H9 (cell line): ENCODE measurements around the gene DTD1. TPM values are rescaled to one million over a fixed set of nuclear protein-coding genes. Genes with fewer than 3 reads are reported as not detected.

Source experiments
- DNase-seq: peaks from one replicate; pipeline ENCODE4 v3.0.0-alpha.2; 2017
- H2AFZ ChIP-seq: one replicate; pipeline ENCODE4 v1.6.1; 2013; ENCODE audit warnings: mild to moderate bottlenecking, low read length, control low read depth, moderate library complexity
- H2AK5ac ChIP-seq: 2 replicates; pipeline ENCODE4 v1.6.1; 2013; ENCODE audit warnings: low read length, control low read depth, mixed read lengths; ENCODE audit not compliant: insufficient read length
- H2BK120ac ChIP-seq: one replicate; pipeline ENCODE4 v1.6.1; 2013; ENCODE audit warnings: low read depth, mild to moderate bottlenecking, low read length, control low read depth, inconsistent platforms; ENCODE audit not compliant: poor library complexity, severe bottlenecking
- H2BK12ac ChIP-seq: 2 replicates; pipeline ENCODE4 v1.6.1; 2013; ENCODE audit warnings: low read length, control low read depth, mixed read lengths, low read depth; ENCODE audit not compliant: insufficient read length
- H2BK15ac ChIP-seq: 2 replicates; pipeline ENCODE4 v1.6.1; 2013; ENCODE audit warnings: low read depth, low read length, control low read depth
- H2BK20ac ChIP-seq: one replicate; pipeline ENCODE4 v1.6.1; 2013; ENCODE audit warnings: low read depth, mild to moderate bottlenecking, low read length, control low read depth, inconsistent platforms; ENCODE audit not compliant: poor library complexity, severe bottlenecking
- H2BK5ac ChIP-seq: 2 replicates; pipeline ENCODE4 v1.6.1; 2013; ENCODE audit warnings: low read length, control low read depth, mixed read lengths; ENCODE audit not compliant: insufficient read length
- H3K14ac ChIP-seq: 2 replicates; pipeline ENCODE4 v1.6.1; 2013; ENCODE audit warnings: low read length, control low read depth; ENCODE audit not compliant: insufficient read depth
- H3K18ac ChIP-seq: 2 replicates; pipeline ENCODE4 v1.6.1; 2013; ENCODE audit warnings: low read depth, mild to moderate bottlenecking, mixed read lengths, low read length, control low read depth; ENCODE audit not compliant: insufficient read length
- H3K23ac ChIP-seq: 2 replicates; pipeline ENCODE4 v1.6.1; 2013; ENCODE audit warnings: low read length, control low read depth, mixed read lengths, low read depth; ENCODE audit not compliant: insufficient read length
- H3K23me2 ChIP-seq: 2 replicates; pipeline ENCODE4 v1.6.1; 2013; ENCODE audit warnings: low read depth, mild to moderate bottlenecking, mixed read lengths, low read length, control low read depth; ENCODE audit not compliant: insufficient read length, poor library complexity, severe bottlenecking
- H3K27ac ChIP-seq: 2 replicates; pipeline ENCODE4 v1.5.1; 2013; ENCODE audit warnings: low read length, control low read depth, mixed read lengths, low read depth; ENCODE audit not compliant: insufficient read length
- H3K27me3 ChIP-seq: 2 replicates; pipeline ENCODE4 v1.6.1; 2013; ENCODE audit warnings: low read length, control low read depth, inconsistent platforms; ENCODE audit not compliant: insufficient read depth
- H3K4ac ChIP-seq: 2 replicates; pipeline ENCODE4 v1.6.1; 2013; ENCODE audit warnings: low read depth, mild to moderate bottlenecking, control low read depth, inconsistent platforms, low read length, moderate library complexity
- H3K4me1 ChIP-seq: 2 replicates; pipeline ENCODE4 v1.6.1; 2013; ENCODE audit warnings: low read length, control low read depth, inconsistent platforms; ENCODE audit not compliant: insufficient read depth
- H3K4me2 ChIP-seq: 2 replicates; pipeline ENCODE4 v1.6.1; 2013; ENCODE audit warnings: low read length, control low read depth, mixed read lengths; ENCODE audit not compliant: insufficient read length, insufficient read depth
- H3K56ac ChIP-seq: 2 replicates; pipeline ENCODE4 v1.6.1; 2013; ENCODE audit warnings: low read depth, mild to moderate bottlenecking, mixed read lengths, low read length, control low read depth; ENCODE audit not compliant: insufficient read length
- H3K79me1 ChIP-seq: 2 replicates; pipeline ENCODE4 v1.6.1; 2013; ENCODE audit warnings: low read depth, mild to moderate bottlenecking, moderate library complexity, low read length, control low read depth, inconsistent platforms; ENCODE audit not compliant: insufficient read depth, poor library complexity, severe bottlenecking
- H3K79me2 ChIP-seq: 2 replicates; pipeline ENCODE4 v1.6.1; 2013; ENCODE audit warnings: low read length, control low read depth, inconsistent platforms; ENCODE audit not compliant: insufficient read depth
- H3K9ac ChIP-seq: 2 replicates; pipeline ENCODE4 v1.6.1; 2013; ENCODE audit warnings: low read length, control low read depth, mixed read lengths; ENCODE audit not compliant: insufficient read length; ENCODE audit errors: extremely low read depth
- H3K9me3 ChIP-seq: one replicate; pipeline ENCODE4 v1.6.1; 2013; ENCODE audit warnings: low read depth, low read length, inconsistent platforms; ENCODE audit not compliant: control insufficient read depth
- H3T11ph ChIP-seq: one replicate; pipeline ENCODE4 v1.6.1; 2013; ENCODE audit warnings: mild to moderate bottlenecking, low read length, control low read depth, inconsistent platforms
- H4K20me1 ChIP-seq: one replicate; pipeline ENCODE4 v1.6.1; 2013; ENCODE audit not compliant: control insufficient read depth, insufficient read length, insufficient read depth
- H4K5ac ChIP-seq: 2 replicates; pipeline ENCODE4 v1.6.1; 2013; ENCODE audit warnings: low read depth, mild to moderate bottlenecking, mixed read lengths, low read length, control low read depth; ENCODE audit not compliant: insufficient read length
- H4K8ac ChIP-seq: replicated peaks from 2 replicates; pipeline ENCODE4 v1.6.1; 2013; ENCODE audit warnings: low read length, control low read depth, mixed read lengths, low read depth; ENCODE audit not compliant: insufficient read length
- H4K91ac ChIP-seq: 2 replicates; pipeline ENCODE4 v1.6.1; 2013; ENCODE audit warnings: low read depth, mild to moderate bottlenecking, moderate library complexity, mixed read lengths, low read length, control low read depth; ENCODE audit not compliant: insufficient read length
- H3K27ac Mint-ChIP-seq, 3 experiments: 2 replicates in 2 of 3; 3 replicates in 1 of 3; pipeline ENCODE4 v1.8.0; 2020 to 2021; ENCODE audit warnings: mixed read lengths in 3 of 3, mild to moderate bottlenecking in 1 of 3, moderate library complexity in 1 of 3
- H3K27me3 Mint-ChIP-seq: 2 replicates; pipeline ENCODE4 v1.8.0; 2021; ENCODE audit warnings: low read depth, mild to moderate bottlenecking, moderate library complexity, mixed read lengths
- H3K36me3 Mint-ChIP-seq, 3 experiments: 2 replicates in 2 of 3; 3 replicates in 1 of 3; pipeline ENCODE4 v1.8.0; 2020 to 2021; ENCODE audit warnings: low read depth in 3 of 3, mixed read lengths in 3 of 3; ENCODE audit not compliant: insufficient read depth in 1 of 3
- H3K4me1 Mint-ChIP-seq, 2 experiments: 2 replicates each; pipeline ENCODE4 v1.8.0; 2020; ENCODE audit warnings: mixed read lengths in 2 of 2
- H3K4me3 Mint-ChIP-seq, 2 experiments: 2 replicates in 1 of 2; 3 replicates in 1 of 2; pipeline ENCODE4 v1.8.0; 2020 to 2021; ENCODE audit warnings: mild to moderate bottlenecking in 2 of 2, mixed read lengths in 2 of 2, moderate library complexity in 1 of 2
- H3K9me3 Mint-ChIP-seq, 2 experiments: 2 replicates in 1 of 2; 3 replicates in 1 of 2; pipeline ENCODE4 v1.8.0; 2020; ENCODE audit warnings: mild to moderate bottlenecking in 2 of 2, mixed read lengths in 2 of 2, moderate library complexity in 1 of 2
- CTCF ChIP-seq: fragments of 200-600 bp; sonication (generic); conservative IDR thresholded peaks from 3 replicates; pipeline ENCODE4 v1.8.0; 2021; ENCODE audit warnings: antibody characterized with exemption, mild to moderate bottlenecking
- WGBS: extraction: QIAGEN DNeasy Blood & Tissue Kit; methylation state at CpG from one replicate; pipeline ENCODE4 v1.1.7; 2013; ENCODE audit warnings: missing lambda C conversion rate, low lambda C conversion rate, mixed read lengths; ENCODE audit not compliant: insufficient read length; ENCODE audit errors: extremely low coverage; 5-methylcytosine and 5-hydroxymethylcytosine counted together
- total RNA-seq: library from RNA; stranded (reverse); gene quantifications from 2 replicates; pipeline ENCODE4 v1.2.1, GENCODE V29; 2021

Gene DTD1
- total RNA-seq, 1 experiment from 2014 or later = 62.0 TPM

DNA sequence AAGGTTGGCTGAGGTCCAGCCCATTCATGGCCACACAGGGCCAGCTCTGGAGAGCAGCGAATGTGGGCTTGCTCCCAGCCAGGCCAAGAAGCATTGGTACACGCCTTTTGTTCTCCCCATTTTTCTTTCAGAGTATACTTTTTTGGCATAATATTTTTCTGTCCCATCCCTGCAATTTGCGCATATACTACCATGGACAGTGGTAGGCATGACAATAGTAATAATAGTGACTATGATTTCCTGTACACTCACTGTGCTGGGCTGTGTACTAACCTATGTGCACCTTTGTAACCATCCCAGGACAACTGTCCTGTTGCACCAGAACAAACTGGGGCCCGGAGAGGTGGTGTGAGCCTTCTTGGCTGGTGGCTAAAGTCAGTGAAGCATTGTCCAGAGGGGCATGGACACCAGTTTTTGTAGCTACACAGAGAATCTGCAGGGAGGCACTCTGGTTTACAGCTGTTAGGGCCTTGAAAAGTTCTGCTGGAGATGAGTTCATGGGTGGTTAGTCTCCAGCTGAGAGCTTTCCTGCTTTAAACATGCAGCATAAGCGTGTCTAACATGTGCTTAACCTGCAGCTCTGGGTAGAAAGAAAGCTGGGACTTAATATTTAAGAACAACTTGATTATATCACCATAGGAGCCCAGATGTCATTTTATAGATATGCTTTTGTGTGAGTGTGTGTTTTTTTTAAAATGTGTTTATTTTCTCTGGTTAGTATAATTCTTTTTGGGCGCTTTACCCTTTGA lies 38.2 kb downstream of the DTD1 start:
- Histone ChIP-seq H3K14ac (no peak overlapping the region), H3K23ac (no peak overlapping the region), H3K4me1 (no peaks in the 10 kb centered on the region), H2BK15ac (no peak overlapping the region), H3K27ac (no peak overlapping the region), H3K23me2 (no peaks in the 10 kb centered on the region), H3K18ac (no peak overlapping the region), H4K20me1 (no peaks in the 10 kb centered on the region), H3K79me1 (no peaks in the 10 kb centered on the region), H4K5ac (no peak overlapping the region), H3K56ac (no peak overlapping the region), H2BK12ac (no peak overlapping the region), H4K8ac (no peak overlapping the region), H3K79me2 (no peaks in the 10 kb centered on the region), H3K4me2 (no peak overlapping the region), H2BK5ac (no peak overlapping the region), H4K91ac (no peak overlapping the region), H2BK120ac (no peak overlapping the region), H3K27me3 (no peaks in the 10 kb centered on the region), H2AFZ (no peak overlapping the region), H3K9ac (no peak overlapping the region), H3K4ac (no peak overlapping the region), H3K9me3 (no peaks in the 10 kb centered on the region), H3T11ph (no peak overlapping the region), H2BK20ac (no peak overlapping the region), H2AK5ac (no peak overlapping the region)
- Mint-ChIP-seq H3K4me1 (no peaks in the 10 kb centered on the region), H3K27ac (peak overlapping the region in 1 of 3 experiments; percentile 34; a peak in 1 of 7 replicates), H3K4me3 (no peak overlapping the region), H3K27me3 (no peaks in the 10 kb centered on the region), H3K9me3 (peaks cover 0 to 3% of the 10 kb centered on the region in 2 experiments; a peak in 1 of 5 replicates), H3K36me3 (peaks cover 7 to 16% (median 10%) of the 10 kb centered on the region in 3 experiments)
- WGBS = no CpG with 5 or more reads among the region's 6 CpGs
- TF ChIP-seq CTCF = no peak
- DNase-seq = no peak
